Eye (tissue), 1 donor: ENCODE data around the gene RPH3AL.
A peak's percentile ranks its signal among the peaks of the same experiment; 100 is the strongest.

Experiments used
- DNase-seq: peaks from one replicate; pipeline ENCODE4 v3.0.0-alpha.2; 2015

The RPH3AL gene

GRCh38 chr17:298791-299450, 53.7 kb downstream of the RPH3AL start:
- DNase-seq: peak; percentile 67

- no peak for DNase-seq
Observed at GRCh38 chr17:297758-298157, 54.8 kb downstream of the RPH3AL start.

- DNase-seq: no peak
Observed at GRCh38 chr17:296906-297690, 55.5 kb downstream of the RPH3AL start.

GRCh38 chr17:296379-296778, 56.2 kb downstream of the RPH3AL start:
- DNase-seq: no peak

- no peak for DNase-seq
Observed at GRCh38 chr17:292531-293382, 59.9 kb downstream of the RPH3AL start.

GRCh38 chr17:292016-292415, 60.6 kb downstream of the RPH3AL start:
- DNase-seq: peak; percentile 45

GRCh38 chr17:291587-291986, 61.0 kb downstream of the RPH3AL start:
- DNase-seq: no peak

GRCh38 chr17:290626-291025, 62.0 kb downstream of the RPH3AL start:
- DNase-seq: no peak

- DNase-seq: no peak
Observed at GRCh38 chr17:290121-290521, 62.5 kb downstream of the RPH3AL start.

- no peak for DNase-seq
Observed at GRCh38 chr17:289409-289808, 63.2 kb downstream of the RPH3AL start.

- no peak for DNase-seq
Observed at GRCh38 chr17:288802-289356, 63.7 kb downstream of the RPH3AL start.

GRCh38 chr17:286571-286970, 66.0 kb downstream of the RPH3AL start:
- DNase-seq: no peak

- no peak for DNase-seq
Observed at GRCh38 chr17:285751-286422, 66.7 kb downstream of the RPH3AL start.

GRCh38 chr17:284676-285355, 67.8 kb downstream of the RPH3AL start:
- DNase-seq: no peak

GRCh38 chr17:283911-284675, 68.5 kb downstream of the RPH3AL start:
- DNase-seq: no peak

GRCh38 chr17:282912-283882, 69.4 kb downstream of the RPH3AL start:
- no peak for DNase-seq

- DNase-seq: no peak
Observed at GRCh38 chr17:282000-282911, 70.4 kb downstream of the RPH3AL start.

- DNase-seq: no peak
Observed at GRCh38 chr17:281365-281999, 71.1 kb downstream of the RPH3AL start.
